SKM-1 treated with dmso at 0.1 percent for 144 hours (cell line): ENCODE measurements around the gene KCNJ1.

Experiments
- DNase-seq: peaks from one replicate; lab custom pipeline; 2025; ENCODE audit not compliant: unreplicated experiment; lab: John Stamatoyannopoulos, UW

Gene KCNJ1

DNA sequence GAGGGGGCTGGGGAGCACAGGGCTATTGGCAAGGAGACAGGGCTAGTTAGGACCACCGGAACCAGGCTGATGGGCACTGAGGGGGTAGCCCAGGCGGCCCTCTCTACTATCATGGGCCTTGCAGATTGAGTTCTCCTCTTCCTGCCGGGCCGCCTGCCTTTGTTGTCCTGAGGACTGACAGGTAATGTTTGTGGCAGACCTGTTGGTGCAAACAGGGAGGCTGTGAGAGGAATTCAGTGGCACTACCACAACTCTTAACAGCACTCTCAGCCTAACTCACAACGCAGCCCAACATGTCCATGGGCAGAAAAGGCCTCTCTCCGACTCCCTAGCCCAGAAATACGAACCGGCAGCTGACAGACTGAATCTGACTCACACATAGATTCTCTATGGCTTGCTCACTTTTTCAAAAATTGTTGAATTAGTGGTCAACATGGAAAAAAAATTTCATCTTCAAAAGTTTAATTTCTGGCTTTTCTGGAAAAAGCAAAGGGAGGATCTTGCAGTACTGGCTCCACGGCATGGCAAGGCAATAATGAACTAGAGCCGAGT is 35.5 kb upstream of the KCNJ1 start:
- DNase-seq: no peak

GRCh38 chr11:128901653-128902514 is 34.8 kb upstream of the KCNJ1 start:
- DNase-seq: no peak

GRCh38 chr11:128900468-128900867 is 33.4 kb upstream of the KCNJ1 start:
- no peak for DNase-seq

DNA sequence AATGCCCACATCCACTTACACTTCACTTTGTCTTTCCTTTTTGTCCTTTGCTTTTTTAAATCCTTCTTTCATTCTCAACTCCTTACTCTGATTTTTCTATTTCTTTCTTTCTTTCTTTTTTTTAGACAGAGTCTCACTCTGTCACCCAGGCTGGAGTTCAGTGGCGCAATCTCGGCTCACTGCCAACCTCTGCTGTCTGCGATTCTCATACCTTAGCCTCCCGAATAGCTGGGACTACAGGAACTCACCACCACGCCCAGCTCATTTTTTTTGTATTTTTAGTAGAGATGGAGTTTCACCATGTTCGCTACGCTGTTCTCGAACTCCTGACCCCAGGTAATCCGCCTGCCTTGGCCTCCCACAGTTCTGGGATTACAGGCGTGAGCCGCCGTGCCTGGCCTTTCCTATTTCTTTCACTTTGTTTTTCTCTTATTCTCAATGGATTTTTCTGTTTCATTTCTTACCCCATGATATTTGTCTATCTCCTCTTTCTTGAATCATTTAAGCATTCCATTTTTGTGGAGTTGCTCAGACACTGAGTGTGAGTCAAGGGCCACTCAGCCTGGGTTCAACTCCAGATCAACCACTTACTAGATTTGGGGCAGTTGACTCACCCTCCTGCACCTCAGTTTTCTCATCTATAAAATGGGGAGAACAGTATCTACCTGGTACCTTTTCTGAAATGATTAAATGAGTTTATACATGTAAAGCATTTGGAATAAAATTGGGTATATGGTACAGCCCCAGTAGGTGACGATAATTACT is 31.7 kb upstream of the KCNJ1 start:
- DNase-seq: no peak

DNA sequence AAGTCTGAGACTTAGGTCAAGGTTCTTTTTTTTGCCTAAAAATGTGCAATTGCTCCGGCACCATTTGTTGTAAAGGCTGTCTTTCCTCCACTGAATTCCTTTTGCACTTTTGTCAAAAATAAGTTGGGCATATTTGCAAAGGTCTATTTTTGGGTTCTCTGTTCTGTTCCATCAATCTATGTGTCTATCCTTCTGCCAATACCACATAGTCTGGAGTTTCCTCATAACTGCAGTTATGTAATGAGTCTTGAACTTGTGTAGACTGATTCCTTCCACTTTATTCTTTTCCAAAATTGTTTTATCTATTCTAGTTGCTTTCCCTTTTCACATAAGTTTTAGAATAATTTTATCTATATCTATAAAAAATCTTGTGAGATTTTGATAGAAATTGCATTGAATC is 30.7 kb upstream of the KCNJ1 start:
- DNase-seq: no peak

DNA sequence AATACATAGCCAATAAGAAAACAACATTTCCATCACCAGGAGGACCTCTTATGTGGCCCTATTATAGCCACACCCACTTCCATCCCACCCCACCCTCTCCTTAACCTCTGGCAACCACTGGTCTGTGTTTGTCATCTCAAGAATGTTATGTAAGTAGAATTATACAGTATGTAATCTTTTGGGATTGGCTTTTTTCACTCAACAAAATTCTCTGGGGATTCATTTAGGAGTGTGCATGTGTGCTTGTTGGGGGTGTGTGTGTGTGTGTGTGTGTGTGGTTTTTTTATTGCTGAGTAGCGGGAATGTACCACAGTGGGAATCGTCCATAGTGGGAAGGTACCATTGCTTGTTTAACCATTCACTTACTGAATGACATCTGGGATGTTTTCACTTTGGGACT is 29.3 kb upstream of the KCNJ1 start:
- no peak for DNase-seq

GRCh38 chr11:128895526-128895925 is 28.4 kb upstream of the KCNJ1 start:
- DNase-seq: no peak

GRCh38 chr11:128894685-128895084 is 27.6 kb upstream of the KCNJ1 start:
- DNase-seq: no peak

DNA sequence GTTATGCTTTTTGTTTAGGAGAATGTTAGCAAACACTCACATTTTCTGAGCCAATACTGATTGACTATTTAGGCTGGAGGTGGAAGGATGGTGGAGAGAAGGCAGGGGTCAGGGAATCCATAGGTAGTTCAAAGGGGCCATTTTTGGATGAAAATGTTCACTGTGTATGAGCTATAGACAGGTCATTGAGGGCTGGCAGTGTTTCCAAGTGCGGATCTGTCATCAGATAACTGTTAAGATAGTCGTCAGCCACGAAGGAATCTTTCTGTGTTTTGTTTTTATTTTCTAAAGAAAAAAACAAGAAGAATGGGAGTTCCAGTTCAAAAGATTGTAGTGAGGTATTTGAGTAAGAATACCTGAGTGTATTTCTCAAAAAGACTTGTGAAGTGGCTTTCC is 27.2 kb upstream of the KCNJ1 start:
- DNase-seq: no peak

DNA sequence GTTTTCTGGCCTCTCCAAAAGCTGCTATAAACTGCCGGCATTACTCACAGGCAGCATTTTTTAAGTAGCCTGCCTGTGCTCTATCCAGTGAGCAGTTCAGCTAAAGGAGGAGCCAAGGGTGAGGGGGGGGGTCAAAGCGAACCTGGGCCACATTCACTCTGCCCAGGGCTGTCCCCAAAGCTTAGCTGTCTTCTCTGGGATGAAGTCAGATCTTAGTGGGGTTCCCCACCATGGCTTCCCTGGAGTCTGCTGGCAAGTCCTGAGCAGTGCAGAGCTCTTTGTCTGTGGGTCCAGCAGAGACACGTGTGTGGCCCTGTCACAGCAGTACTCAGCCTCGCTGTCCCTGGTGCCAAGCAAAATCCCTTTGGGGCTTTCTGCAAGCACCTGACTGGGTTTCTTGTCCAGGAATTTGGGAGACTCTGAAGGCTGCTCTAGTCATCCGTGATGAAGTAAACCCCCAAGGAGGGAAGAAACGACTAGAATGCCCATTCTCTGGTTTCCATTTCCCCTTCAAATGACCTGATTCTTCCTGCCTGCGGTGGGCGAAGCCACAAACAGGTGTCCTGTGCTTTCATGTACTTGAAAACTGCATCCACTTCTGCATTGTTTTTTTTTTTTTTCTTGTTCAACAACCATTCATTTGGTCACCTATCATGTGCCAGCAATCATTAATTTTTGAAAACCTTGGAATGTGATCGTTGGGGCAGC is 26.6 kb upstream of the KCNJ1 start:
- DNase-seq: no peak

DNA sequence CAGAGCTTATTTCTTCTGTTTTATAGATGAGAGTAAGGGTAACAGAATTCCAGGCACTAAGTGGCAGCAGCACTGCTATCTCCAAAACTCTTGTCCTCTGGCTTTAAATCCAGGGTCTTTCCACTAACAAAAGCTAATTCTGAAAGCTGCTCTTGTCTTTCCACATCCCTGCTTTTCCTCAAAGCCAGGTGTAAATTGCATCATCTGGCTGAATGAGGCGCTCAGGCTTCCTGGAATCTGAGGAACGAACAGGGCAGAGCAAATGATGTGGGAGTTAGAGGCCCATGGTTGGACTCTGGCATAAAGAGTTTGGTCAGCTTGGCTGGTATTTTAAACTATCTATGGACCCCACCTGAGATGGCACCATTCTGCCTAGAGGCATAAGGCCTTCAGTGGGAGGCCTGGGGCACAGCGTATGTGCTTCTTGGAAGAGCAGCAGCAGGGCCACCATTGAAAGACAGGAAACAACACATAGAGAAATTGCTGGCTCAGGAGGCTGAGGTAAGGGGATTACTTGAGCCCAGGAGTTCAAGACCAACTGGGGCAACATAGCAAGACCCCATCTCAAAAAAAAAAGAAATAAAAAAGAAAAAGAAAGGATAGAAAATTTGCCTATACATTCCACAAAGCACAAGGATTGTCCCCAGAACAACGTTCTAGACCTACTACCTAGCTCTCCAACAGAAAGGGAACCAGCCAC is 25.9 kb upstream of the KCNJ1 start:
- no peak for DNase-seq

DNA sequence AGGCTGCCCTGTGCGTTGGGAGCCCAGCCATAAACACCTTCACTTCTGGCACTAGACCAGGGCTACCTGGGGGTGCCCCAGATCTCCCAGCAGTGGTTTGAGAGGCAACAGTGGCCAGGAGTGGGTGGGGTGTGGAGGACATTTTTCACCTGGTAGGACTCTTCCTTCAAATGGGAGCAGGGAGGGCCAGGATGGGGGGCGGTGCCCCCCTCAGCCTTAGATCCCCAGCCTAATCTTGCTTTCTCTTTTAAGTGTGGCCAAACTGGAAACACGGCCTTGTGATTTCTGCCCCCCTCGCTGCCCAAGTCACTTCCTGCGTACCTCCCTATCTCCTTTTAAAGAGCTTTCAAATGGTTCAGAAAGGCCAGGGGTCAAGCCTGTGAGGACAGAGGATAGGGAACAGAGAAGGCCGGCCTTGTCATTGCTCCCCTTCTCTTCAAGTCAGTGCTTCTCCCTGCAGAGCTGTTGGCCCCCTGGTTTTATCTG is 24.9 kb upstream of the KCNJ1 start:
- no peak for DNase-seq

DNA sequence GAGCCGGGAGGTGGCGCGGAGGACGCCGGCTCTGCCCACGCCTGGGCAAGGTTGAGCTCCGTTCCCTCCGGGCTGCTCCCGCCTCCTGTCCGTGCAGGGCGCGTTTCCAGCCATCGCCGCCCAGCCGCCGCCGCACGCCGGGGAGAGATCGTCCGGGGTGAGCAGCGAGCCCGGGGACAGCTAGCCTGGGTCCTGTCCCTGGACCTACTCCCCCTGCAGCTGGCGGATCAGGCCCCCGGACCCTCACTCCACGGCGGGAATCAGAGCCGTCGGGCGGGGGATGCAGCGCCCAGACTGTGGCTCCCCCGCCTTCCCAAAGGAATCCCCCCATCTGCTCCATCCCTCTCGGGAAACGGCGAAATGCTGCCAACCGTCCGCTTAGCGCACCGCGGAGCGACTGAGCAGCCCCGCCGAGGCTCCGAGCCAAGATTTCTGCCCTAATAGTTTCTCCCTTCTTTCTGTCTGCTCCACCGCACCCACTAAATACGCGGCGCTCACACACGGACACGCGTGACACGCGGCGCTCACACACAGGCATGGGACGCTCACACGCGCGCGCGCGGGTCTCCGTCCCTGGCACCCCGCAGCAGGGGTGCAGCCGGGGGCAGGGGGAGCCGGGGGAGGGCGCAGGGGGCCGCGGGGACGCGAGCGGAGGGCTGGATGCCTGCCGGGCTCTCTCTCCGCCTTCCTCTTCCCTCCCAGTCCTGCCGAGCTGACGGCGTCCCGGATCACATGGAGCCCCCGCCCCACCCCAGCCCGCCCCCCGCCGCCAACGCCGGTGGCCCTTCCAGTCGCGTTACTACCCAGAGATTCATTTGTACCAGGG is 23.7 kb upstream of the KCNJ1 start, which contains the start of gene KCNJ5:
TSS of gene KCNJ5 (plus strand) at position 814 of the 826 bp plus-strand sequence. CDS start 19,918 bp downstream, outside the sequence.
- no peak for DNase-seq

- DNase-seq: no peak
Observed at GRCh38 chr11:128890216-128890542, 23.1 kb upstream of the KCNJ1 start.

- no peak for DNase-seq
Observed at GRCh38 chr11:128889657-128890213, 22.6 kb upstream of the KCNJ1 start.

DNA sequence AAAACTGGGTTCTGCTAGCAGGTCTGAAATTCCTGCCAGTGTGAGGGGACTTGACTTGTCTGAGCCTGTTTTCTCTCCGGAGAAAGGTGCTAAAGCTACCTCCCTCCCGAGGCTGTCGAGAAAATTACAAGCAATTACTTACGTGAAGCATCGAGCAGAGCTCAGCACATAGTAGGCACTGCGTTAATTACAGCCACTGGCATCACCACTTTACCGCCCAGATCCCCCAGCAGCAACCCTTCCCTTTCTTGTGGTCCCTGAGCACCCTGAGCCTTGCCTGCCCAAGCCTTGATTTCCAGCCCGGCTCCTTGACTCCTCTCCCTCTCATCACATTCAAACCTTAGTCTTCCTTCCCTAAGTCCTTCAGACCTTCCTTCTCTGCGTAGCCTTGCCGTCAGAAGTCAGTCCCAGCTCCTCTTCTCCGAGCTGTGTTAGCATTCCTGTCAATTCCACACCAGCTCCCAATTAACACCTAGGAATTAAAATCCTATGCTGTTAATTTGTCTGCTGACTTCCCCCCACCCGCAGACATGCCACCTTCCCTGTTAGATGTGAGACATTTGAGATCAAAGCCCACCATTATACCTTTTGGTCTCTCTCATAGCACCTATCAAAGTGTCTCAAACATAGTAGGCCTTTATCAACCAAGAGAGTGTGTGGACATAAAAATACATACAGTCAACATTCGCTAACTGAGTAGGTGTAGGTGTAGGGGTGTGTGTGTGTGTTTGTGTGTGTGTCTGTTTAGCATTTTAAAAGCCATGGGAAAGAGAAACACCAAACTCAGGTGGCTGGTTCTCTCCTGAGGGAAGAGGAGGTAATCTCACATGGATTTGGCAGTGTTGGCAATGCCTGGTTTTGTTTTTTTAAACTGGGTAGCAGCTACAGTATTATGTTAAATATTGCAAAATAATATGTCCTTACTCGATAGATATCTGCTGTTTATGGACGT is 21.2 kb upstream of the KCNJ1 start:
- no peak for DNase-seq

- DNase-seq: no peak
Observed at GRCh38 chr11:128886406-128887124, 19.5 kb upstream of the KCNJ1 start.
